Pancreas (tissue), 10 donors: Measurements from ENCODE around the gene PHLDB1. TPM values are rescaled to one million over a fixed set of nuclear protein-coding genes. Genes with fewer than 3 reads are reported as not detected.

Experiments
- ATAC-seq, 4 donors: fragments of 200-7000 bp; cut with Tn5 transposase; one replicate each; pipeline versions ENCODE4 v1.8.0 to v1.9.1; 2020; ENCODE audit warnings: mild to moderate bottlenecking in 4 of 4, moderate library complexity in 4 of 4
- DNase-seq, 6 donors: peaks; one replicate each; pipeline ENCODE4 v3.0.0-alpha.2; 2020
- FAIRE-seq: peaks from 2 replicates; lab custom pipeline; 2012; peaks lifted over from hg19 to GRCh38; lab: Jason Lieb, UNC
- H3K27ac ChIP-seq, 4 donors: fragments of 200-600 bp; sonication (generic); 1 replicate in 3 of 4; 2 replicates in 1 of 4; pipeline versions ENCODE4 v1.5.0 to v1.8.0; 2020
- H3K27me3 ChIP-seq, 4 donors: fragments of 200-600 bp; one replicate each; pipeline ENCODE4 v1.8.0; 2021
- H3K36me3 ChIP-seq, 3 donors: fragments of 200-600 bp; sonication (generic) in 1 of 3; one replicate each; pipeline versions ENCODE4 v1.5.0 to v1.8.0; 2020 to 2021
- H3K4me1 ChIP-seq, 3 donors: fragments of 200-600 bp; one replicate each; pipeline ENCODE4 v1.8.0; 2021
- H3K4me3 ChIP-seq, 4 donors: fragments of 200-600 bp; sonication (generic) in 2 of 4; one replicate each; pipeline versions ENCODE4 v1.5.0 to v1.8.0; 2020 to 2021
- H3K9me3 ChIP-seq, 4 donors: fragments of 200-600 bp; one replicate each; pipeline ENCODE4 v1.8.0; 2021
- CTCF ChIP-seq, 4 donors: fragments of 200-600 bp; sonication (generic) in 3 of 4; IDR thresholded peaks; one replicate each; pipeline versions ENCODE4 v1.5.0 to v1.8.0; 2021; ENCODE audit warnings: antibody characterized with exemption in 4 of 4
- WGBS, 2 donors: extraction: QIAGEN DNeasy Blood & Tissue Kit; methylation state at CpG; one replicate each; pipeline ENCODE4 v1.1.7; 2013; 5-methylcytosine and 5-hydroxymethylcytosine counted together
- intact Hi-C, 3 donors: fragments of 100-400 bp; cut with DNase I; formaldehyde crosslinking; loops; one replicate each; pipeline versions ENCODE4 v1.11.1 to v1.14.2; 2022
- polyA plus RNA-seq, 2 donors: library from polyadenylated mRNA; stranded (reverse); fragments of 200-250 nt; gene quantifications; one replicate each; pipeline ENCODE4 v1.2.3, GENCODE V29; 2013
- total RNA-seq, 6 donors: library from RNA; stranded (reverse); fragmentation: NEBNext Ultra II Directional in 4 of 6; extraction: Animal tissue kit (Norgen Biotek cat#: 25700) in 4 of 6; gene quantifications; one replicate each; pipeline versions ENCODE4 v1.2.1 to v1.2.4, GENCODE V29; 2021 to 2023
- donor health status: healthy with polysubstance abuse.
- donor health status: DM: no; HTN: no; CAD: no; lungs with moderate emphysema.
- donor health status: DM: no; HTN: no; CAD: no.
- donor health status: control.
- donor health status: control.
- donor health status: Bipolar disorder and iron deficiency.
- donor health status: DM: yes; HTN: yes; CAD: no.
- donor health status: DM: no; HTN: no; CAD: no.
- donor health status: DM: no; HTN: no; CAD: no.
- donor health status: DM: yes; HTN: yes; CAD: no.

The PHLDB1 gene
- total and polyA plus RNA-seq, 8 donors, result 29.3 to 153 (median 48.0) TPM

DNA sequence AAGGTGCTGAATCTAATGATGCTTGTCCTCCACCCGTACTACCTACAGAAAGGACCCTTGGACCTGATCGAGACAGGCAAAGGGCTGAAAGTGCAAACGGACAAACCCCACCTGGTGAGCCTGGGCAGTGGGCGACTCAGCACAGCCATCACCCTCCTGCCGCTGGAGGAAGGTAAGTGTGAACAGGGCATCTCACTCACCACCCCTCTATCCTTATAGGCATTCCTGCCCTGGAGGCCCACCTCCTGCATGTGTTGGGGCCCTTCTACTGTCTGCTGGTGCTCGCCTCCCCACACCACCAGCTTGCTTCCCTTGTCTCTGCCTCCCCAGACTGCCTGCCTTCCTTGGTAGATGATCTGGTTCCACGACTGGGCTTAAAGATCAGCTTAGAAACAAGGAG is 7.1 kb downstream of the PHLDB1 start:
- Histone ChIP-seq H3K36me3 (peaks cover 0 to 9% (median 0%) of the 10 kb centered on the region in 3 donors), H3K27me3 (no peaks in the 10 kb centered on the region), H3K4me1 (peaks cover 0 to 11% (median 0%) of the 10 kb centered on the region in 3 donors), H3K27ac (no peak overlapping the region), H3K4me3 (no peak overlapping the region), H3K9me3 (no peaks in the 10 kb centered on the region)
- 83 to 86% methylated on average over 7 of the region's 7 CpGs for WGBS, 2 donors
- no peak for TF ChIP-seq CTCF (IDR thresholded peaks at IDR 0.05)
- intact Hi-C loops, result loop anchor here in 1 of 3 donors (5.0 kb wide), 1 partner anchor 43 kb away; no protein-coding TSS in a partner anchor
- DNase-seq, result peak in 1 of 6 donors; percentile 20
- no peak for FAIRE-seq
- no peak for ATAC-seq

DNA sequence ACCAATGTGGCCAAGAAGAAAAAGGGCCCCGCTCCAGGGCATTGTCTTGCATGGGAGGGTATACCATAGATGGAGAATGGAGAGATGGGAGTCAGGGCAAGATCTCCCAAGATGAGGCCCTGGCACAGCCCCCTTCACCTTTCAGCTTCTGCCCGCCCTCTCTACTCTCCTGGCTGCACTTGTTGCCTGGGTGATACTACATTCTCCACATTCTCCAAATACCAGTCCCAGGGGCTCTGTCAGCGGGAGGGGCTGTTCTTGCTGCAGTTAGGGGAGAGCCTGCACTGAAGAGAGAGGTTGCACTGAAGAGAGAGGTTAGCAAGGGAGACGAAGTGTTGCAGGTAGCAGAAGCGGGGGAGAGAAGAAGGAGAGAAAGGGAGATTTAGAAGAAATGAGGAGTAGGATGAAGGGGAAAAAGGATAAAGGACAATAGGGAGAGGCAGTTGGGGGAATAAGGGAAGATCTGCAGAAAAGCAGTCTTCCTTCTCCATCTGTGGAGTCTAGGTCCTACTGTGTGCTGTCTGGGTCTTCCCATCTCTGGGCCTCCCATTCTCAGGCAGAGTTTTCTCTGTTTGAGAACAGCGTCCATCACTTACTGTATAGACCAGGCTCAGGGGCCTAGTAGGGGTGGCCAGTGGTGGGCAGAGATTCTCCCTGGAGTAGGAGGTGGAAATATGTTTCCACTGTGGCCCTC is 8.0 kb downstream of the PHLDB1 start:
- H3K9me3 ChIP-seq, result no peaks in the 10 kb centered on the region
- no peak overlapping the region for H3K27ac ChIP-seq
- intact Hi-C loops, result no loop called here
- DNase-seq (peak in 1 of 6 donors; percentile 20), ATAC-seq (peak in 2 of 4 donors; percentile 37 to 40), FAIRE-seq (no peak)
- WGBS, 2 donors, result 70 to 71% methylated on average over 6 of the region's 6 CpGs
- no peaks in the 10 kb centered on the region for H3K27me3 ChIP-seq
- TF ChIP-seq CTCF (IDR thresholded peaks at IDR 0.05), result no peak
- H3K4me3 ChIP-seq, result no peak overlapping the region
- peaks cover 0 to 12% (median 0%) of the 10 kb centered on the region in 3 donors for H3K4me1 ChIP-seq
- H3K36me3 ChIP-seq, result peaks cover 0 to 9% (median 0%) of the 10 kb centered on the region in 3 donors

- Histone ChIP-seq H3K4me1 (peaks cover 0 to 17% (median 0%) of the 10 kb centered on the region in 3 donors), H3K36me3 (peaks cover 0 to 9% (median 0%) of the 10 kb centered on the region in 3 donors), H3K27ac (no peak overlapping the region), H3K27me3 (no peaks in the 10 kb centered on the region), H3K9me3 (no peaks in the 10 kb centered on the region), H3K4me3 (no peak overlapping the region)
- TF ChIP-seq CTCF (IDR thresholded peaks at IDR 0.05), result no peak
- FAIRE-seq (no peak), DNase-seq (peak in 1 of 6 donors; percentile 30), ATAC-seq (no peak)
- intact Hi-C loops, result no loop called here
- WGBS, 2 donors, result 79 to 80% methylated on average over 5 of the region's 5 CpGs
Observed at GRCh38 chr11:118615976-118616371, 8.6 kb downstream of the PHLDB1 start.

- Histone ChIP-seq H3K4me1 (peaks cover 6 to 7% (median 6%) of the 10 kb centered on the region in 3 donors), H3K9me3 (no peaks in the 10 kb centered on the region), H3K4me3 (no peak overlapping the region), H3K36me3 (peaks cover 0 to 9% (median 0%) of the 10 kb centered on the region in 3 donors), H3K27me3 (no peaks in the 10 kb centered on the region), H3K27ac (peak overlapping the region in 1 of 4 donors; percentile 0)
- TF ChIP-seq CTCF (IDR thresholded peaks at IDR 0.05), result no peak
- intact Hi-C loops, result no loop called here
- 64 to 65% methylated on average over 10 to 11 of the region's 11 CpGs for WGBS, 2 donors
- FAIRE-seq (no peak), ATAC-seq (no peak), DNase-seq (peak in 3 of 6 donors; percentile 42 to 49 (median 44))
Observed at GRCh38 chr11:118618115-118618990, 10.9 kb downstream of the PHLDB1 start.
